ENCODE measurements around the gene CD19.

DNA sequence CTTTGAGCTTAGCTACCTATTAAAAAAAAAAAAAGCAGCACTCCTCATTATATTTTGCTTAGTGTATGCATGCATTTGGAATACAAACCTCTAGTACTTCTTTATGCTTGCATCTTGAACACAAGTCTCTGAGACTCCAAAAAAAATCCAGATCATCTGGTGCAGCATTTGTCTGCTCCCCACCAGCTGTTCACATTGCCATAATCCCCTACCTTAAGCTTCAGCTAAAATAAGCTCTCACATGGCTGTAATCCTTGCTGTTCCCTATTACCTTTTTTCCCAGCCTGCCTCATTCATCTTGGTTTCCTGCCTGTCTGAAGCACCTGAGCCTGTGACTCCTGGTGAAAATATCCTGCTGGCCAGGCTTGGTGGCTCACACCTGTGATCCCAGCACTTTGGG is 11.5 kb downstream of the CD19 start:
- TF ChIP-seq, protein P1, sequence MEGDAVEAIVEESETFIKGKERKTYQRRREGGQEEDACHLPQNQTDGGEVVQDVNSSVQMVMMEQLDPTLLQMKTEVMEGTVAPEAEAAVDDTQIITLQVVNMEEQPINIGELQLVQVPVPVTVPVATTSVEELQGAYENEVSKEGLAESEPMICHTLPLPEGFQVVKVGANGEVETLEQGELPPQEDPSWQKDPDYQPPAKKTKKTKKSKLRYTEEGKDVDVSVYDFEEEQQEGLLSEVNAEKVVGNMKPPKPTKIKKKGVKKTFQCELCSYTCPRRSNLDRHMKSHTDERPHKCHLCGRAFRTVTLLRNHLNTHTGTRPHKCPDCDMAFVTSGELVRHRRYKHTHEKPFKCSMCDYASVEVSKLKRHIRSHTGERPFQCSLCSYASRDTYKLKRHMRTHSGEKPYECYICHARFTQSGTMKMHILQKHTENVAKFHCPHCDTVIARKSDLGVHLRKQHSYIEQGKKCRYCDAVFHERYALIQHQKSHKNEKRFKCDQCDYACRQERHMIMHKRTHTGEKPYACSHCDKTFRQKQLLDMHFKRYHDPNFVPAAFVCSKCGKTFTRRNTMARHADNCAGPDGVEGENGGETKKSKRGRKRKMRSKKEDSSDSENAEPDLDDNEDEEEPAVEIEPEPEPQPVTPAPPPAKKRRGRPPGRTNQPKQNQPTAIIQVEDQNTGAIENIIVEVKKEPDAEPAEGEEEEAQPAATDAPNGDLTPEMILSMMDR (IDR thresholded peaks at IDR 0.05): no peak
- TF ChIP-seq POLR2AphosphoS5 (IDR thresholded peaks at IDR 0.05): no peak
- no peak for TF ChIP-seq POLR2A (IDR thresholded peaks at IDR 0.05)
